PC-9 (cell line): ENCODE measurements around the gene TENM4. TPM values are rescaled to one million over a fixed set of nuclear protein-coding genes. Genes with fewer than 3 reads are reported as not detected.

Experiments used
- BruUV-seq: library from RNA; stranded (reverse); fragments of 400-500 nt; replicated peaks from 2 replicates; lab custom pipeline; 2021; lab: Mats Ljungman, UMichigan
- CTCF ChIA-PET: fragments of 300-600 bp; sonication (Branson Sonifier 250); formaldehyde crosslinking; loops from one replicate; lab custom pipeline; 2022; ENCODE audit warnings: antibody characterized with exemption; lab: Charles Lee
- POLR2A ChIA-PET: fragments of 300-600 bp; sonication (Branson Sonifier 250); formaldehyde crosslinking; loops from one replicate; lab custom pipeline; 2022; ENCODE audit warnings: antibody characterized with exemption; ENCODE audit not compliant: unreplicated experiment; lab: Charles Lee
- DNase-seq, 2 experiments: peaks; one replicate each; pipeline versions ENCODE4 v3.0.0 to v3.0.0-alpha.2; 2015 to 2022; ENCODE audit warnings: mixed read lengths in 1 of 2
- H2AFZ ChIP-seq: fragments of 200-600 bp; sonication (generic); 2 replicates; pipeline ENCODE4 v1.8.1; 2017; ENCODE audit warnings: antibody characterized with exemption
- H3F3A ChIP-seq: fragments of 200-600 bp; sonication (generic); 2 replicates; pipeline ENCODE4 v1.8.1; 2017; ENCODE audit warnings: antibody characterized with exemption, mild to moderate bottlenecking, low read depth; ENCODE audit not compliant: insufficient read depth
- H3K27ac ChIP-seq: fragments of 200-600 bp; sonication (generic); 2 replicates; pipeline ENCODE4 v1.6.1; 2016; ENCODE audit warnings: mixed run types
- H3K27me3 ChIP-seq: fragments of 200-600 bp; sonication (generic); 2 replicates; pipeline ENCODE4 v1.6.1; 2016; ENCODE audit warnings: low read depth, mixed run types; ENCODE audit not compliant: insufficient read depth
- H3K36me3 ChIP-seq: fragments of 200-600 bp; sonication (generic); 2 replicates; pipeline ENCODE4 v1.6.1; 2016; ENCODE audit warnings: low read depth, mixed run types
- H3K4me1 ChIP-seq: fragments of 200-600 bp; sonication (generic); replicated peaks from 2 replicates; pipeline ENCODE4 v1.6.1; 2016; ENCODE audit warnings: mixed run types; ENCODE audit not compliant: insufficient read depth
- H3K4me2 ChIP-seq: fragments of 200-600 bp; sonication (generic); 2 replicates; pipeline ENCODE4 v1.6.1; 2017; ENCODE audit warnings: mixed run types
- H3K4me3 ChIP-seq: fragments of 200-600 bp; sonication (generic); 2 replicates; pipeline ENCODE4 v1.6.1; 2016; ENCODE audit warnings: mixed run types
- H3K79me2 ChIP-seq: fragments of 200-600 bp; sonication (generic); 2 replicates; pipeline ENCODE4 v1.6.1; 2017; ENCODE audit warnings: low read depth, mixed run types
- H3K9me2 ChIP-seq: fragments of 200-600 bp; sonication (generic); 2 replicates; pipeline ENCODE4 v1.8.1; 2017; ENCODE audit warnings: mild to moderate bottlenecking; ENCODE audit not compliant: insufficient read depth
- H3K9me3 ChIP-seq: fragments of 200-600 bp; sonication (generic); 2 replicates; pipeline ENCODE4 v1.8.1; 2016; ENCODE audit warnings: low read depth; ENCODE audit not compliant: insufficient read depth
- H4K20me1 ChIP-seq: fragments of 200-600 bp; sonication (generic); 2 replicates; pipeline ENCODE4 v1.8.1; 2017; ENCODE audit not compliant: insufficient read depth
- CTCF ChIP-seq: fragments of 200-600 bp; sonication (generic); conservative IDR thresholded peaks from 2 replicates; pipeline ENCODE4 v1.6.1; 2017; ENCODE audit warnings: mixed run types, antibody characterized with exemption, mild to moderate bottlenecking, moderate library complexity
- EZH2 ChIP-seq: fragments of 200-600 bp; sonication (generic); IDR thresholded peaks from 2 replicates; pipeline ENCODE4 v1.8.0; 2017; ENCODE audit warnings: antibody characterized with exemption, low read depth
- intact Hi-C: fragments of 100-400 bp; cut with micrococcal nuclease; formaldehyde crosslinking; loops from one replicate; pipeline ENCODE4 v1.10.0; 2022; ENCODE audit not compliant: unreplicated experiment
- total RNA-seq: library from RNA; stranded (reverse); gene quantifications from 2 replicates; pipeline ENCODE4 v1.2.3, GENCODE V29; 2021

Gene TENM4
- total RNA-seq, 1 experiment from 2014 or later, result not detected

- Histone ChIP-seq H3K4me1 (no peaks in the 10 kb centered on the region), H3F3A (no peaks in the 10 kb centered on the region), H3K9me2 (no peaks in the 10 kb centered on the region), H3K27me3 (peaks cover 46% of the 10 kb centered on the region), H3K9me3 (no peaks in the 10 kb centered on the region), H2AFZ (no peak overlapping the region), H4K20me1 (no peaks in the 10 kb centered on the region), H3K79me2 (no peaks in the 10 kb centered on the region), H3K4me2 (no peak overlapping the region), H3K36me3 (no peaks in the 10 kb centered on the region), H3K27ac (no peak overlapping the region), H3K4me3 (no peak overlapping the region)
- TF ChIP-seq CTCF (no peak), EZH2 (no peak)
- CTCF ChIA-PET, result no interaction called here
- intact Hi-C loops, result loop anchor here (2.0 kb wide), 1 partner anchor 457 kb away; no protein-coding TSS in a partner anchor
- no TSS peak for BruUV-seq
- DNase-seq, result no peak
- POLR2A ChIA-PET, result no interaction called here
Measured at GRCh38 chr11:79101656-79102055, 339.2 kb downstream of the TENM4 start.

- POLR2A ChIA-PET, result interaction anchor here (0.6 kb wide), 1 partner anchor 70 kb away, joined by 3 read pairs; no protein-coding TSS in a partner anchor
Measured at GRCh38 chr11:79100093-79100910, 340.5 kb downstream of the TENM4 start.

GRCh38 chr11:79098146-79098545, 342.7 kb downstream of the TENM4 start:
- Histone ChIP-seq H3K4me3 (no peak overlapping the region), H3K9me3 (no peaks in the 10 kb centered on the region; the same call in 1 of the 2 replicates), H3K27ac (no peak overlapping the region), H3F3A (no peaks in the 10 kb centered on the region), H3K9me2 (no peaks in the 10 kb centered on the region), H3K27me3 (peaks cover 26% of the 10 kb centered on the region), H3K79me2 (no peaks in the 10 kb centered on the region), H4K20me1 (no peaks in the 10 kb centered on the region), H3K4me1 (no peaks in the 10 kb centered on the region), H3K4me2 (no peak overlapping the region), H3K36me3 (no peaks in the 10 kb centered on the region), H2AFZ (no peak overlapping the region)
- CTCF ChIA-PET, result interaction anchor here (0.6 kb wide), 1 partner anchor 348 kb away, joined by 3 read pairs; no protein-coding TSS in a partner anchor
- intact Hi-C loops, result no loop called here
- POLR2A ChIA-PET, result no interaction called here
- no peak for DNase-seq
- TF ChIP-seq CTCF (no peak), EZH2 (no peak)
- BruUV-seq, result no TSS peak

More at GRCh38 chr11:79100093-79100910, 340.5 kb downstream of the TENM4 start:
- peak; percentile 35 to 55 for DNase-seq
- Histone ChIP-seq H3K9me3 (no peaks in the 10 kb centered on the region), H3K36me3 (no peaks in the 10 kb centered on the region), H2AFZ (no peak overlapping the region), H3K4me1 (no peaks in the 10 kb centered on the region), H3K27ac (no peak overlapping the region), H3F3A (no peaks in the 10 kb centered on the region), H3K79me2 (no peaks in the 10 kb centered on the region), H3K4me3 (no peak overlapping the region), H3K4me2 (no peak overlapping the region), H4K20me1 (no peaks in the 10 kb centered on the region), H3K27me3 (peaks cover 42% of the 10 kb centered on the region), H3K9me2 (no peaks in the 10 kb centered on the region)
- BruUV-seq, result no TSS peak
- TF ChIP-seq EZH2 (no peak), CTCF (peak; percentile 94)
- intact Hi-C loops, result loop anchor here (2.0 kb wide), 1 partner anchor 456 kb away; no protein-coding TSS in a partner anchor
- CTCF ChIA-PET, result interaction anchor here (0.8 to 1.2 kb wide), 2 partner anchors 452 to 455 kb away, joined by 3 to 12 read pairs; no protein-coding TSS in a partner anchor
